ENCODE results near the gene ZBTB24. TPM values are rescaled to one million over a fixed set of nuclear protein-coding genes. Genes with fewer than 3 reads are reported as not detected.

The ZBTB24 gene
- total RNA-seq, 2 experiments from 2014 or later: 15.3 to 17.0 TPM

GRCh38 chr6:109441069-109441816 lies 41.8 kb downstream of the ZBTB24 start:
- Histone ChIP-seq H3K4me1 (ENCODE audit: insufficient read depth, low read length, poor library complexity, severe bottlenecking) (peaks cover 18% of the 10 kb centered on the region), H3K9me2 (ENCODE audit: insufficient read depth, low read length) (no peaks in the 10 kb centered on the region), H3K4me3 (ENCODE audit: low read depth, low read length, poor library complexity, severe bottlenecking) (peak overlapping the region; percentile 83), H3K4me2 (ENCODE audit: low read length) (peak overlapping the region; percentile 83), H3K79me2 (ENCODE audit: insufficient read depth, low read depth, low read length) (no peaks in the 10 kb centered on the region), H4K20me1 (ENCODE audit: insufficient read depth, low read length) (no peaks in the 10 kb centered on the region), H2AFZ (ENCODE audit: low read length) (peak overlapping the region; percentile 76), H3K9me3 (ENCODE audit: low read length) (no peaks in the 10 kb centered on the region), H3K27ac (ENCODE audit: low read depth, low read length, poor library complexity, severe bottlenecking) (peak overlapping the region; percentile 57), H3K36me3 (ENCODE audit: insufficient read depth, low read length) (peaks cover 41% of the 10 kb centered on the region)
- no peak for TF ChIP-seq EZH2phosphoT487 (IDR thresholded peaks at IDR 0.05; ENCODE audit: borderline replicate concordance, low read depth, low read length)
- 0 out of 2 replicates have a peak, but pooled peaks have one; percentile 23 for TF ChIP-seq CTCF (conservative IDR thresholded peaks at IDR 0.05; ENCODE audit: low read length)
- intact Hi-C loops (cut with micrococcal nuclease; ENCODE audit: unreplicated experiment): loop anchor here (2.0 kb wide), 1 partner anchor 42 kb away; the partner anchor contains the start of gene ZBTB24
- CTCF ChIA-PET (ENCODE audit: unreplicated experiment): interaction anchor here (0.6 to 1.3 kb wide), 3 partner anchors 12 to 247 kb away, joined by 3 to 5 read pairs (median 3); no protein-coding TSS in a partner anchor
- POLR2A ChIA-PET: interaction anchor here (0.5 to 7.4 kb wide), 6 partner anchors 8 to 348 kb away, joined by 3 to 64 read pairs (median 3); partner anchors contain the start of genes CD164, MICAL1 and SESN1
- BruUV-seq (replicated peaks): TSS peak; percentile 55
- DNase-seq (ENCODE audit: low spot score): peak; percentile 42

GRCh38 chr6:109440331-109441068 lies 42.5 kb downstream of the ZBTB24 start, which contains the start of the genes PPIL6 and SMPD2:
PPIL6 (minus strand) TSS chr6:109440628; CDS start chr6:109440590, 38 bp downstream.
SMPD2 (plus strand) TSS chr6:109440724; CDS start chr6:109441122, 398 bp downstream.
- no TSS peak for BruUV-seq (replicated peaks)
- intact Hi-C loops (cut with micrococcal nuclease; ENCODE audit: unreplicated experiment): loop anchor here (1.0 to 2.0 kb wide), 3 partner anchors 15 to 57 kb away; partner anchors contain the start of genes MICAL1 and ZBTB24
- H3K27ac ChIP-seq (ENCODE audit: low read depth, low read length, poor library complexity, severe bottlenecking): peak within 1 kb of the TSS; percentile 57
- H3K9me3 ChIP-seq (ENCODE audit: low read length): no peaks in the 10 kb centered on the region
- CTCF ChIA-PET (ENCODE audit: unreplicated experiment): no interaction called here
- H4K20me1 ChIP-seq (ENCODE audit: insufficient read depth, low read length): no peaks in the 10 kb centered on the region
- POLR2A ChIA-PET: interaction anchor here (0.6 to 7.4 kb wide), 4 partner anchors 14 to 347 kb away, joined by 3 to 64 read pairs (median 3); partner anchors contain the start of genes CD164 and MICAL1
- H3K4me2 ChIP-seq (ENCODE audit: low read length): peak within 1 kb of the TSS; percentile 83
- no peak for TF ChIP-seq EZH2phosphoT487 (IDR thresholded peaks at IDR 0.05; ENCODE audit: borderline replicate concordance, low read depth, low read length)
- TF ChIP-seq CTCF (conservative IDR thresholded peaks at IDR 0.05; ENCODE audit: low read length): peak; percentile 57
- H3K4me3 ChIP-seq (ENCODE audit: low read depth, low read length, poor library complexity, severe bottlenecking): peak within 1 kb of the TSS; percentile 83
- H3K9me2 ChIP-seq (ENCODE audit: insufficient read depth, low read length): no peaks in the 10 kb centered on the region
- H3K4me1 ChIP-seq (ENCODE audit: insufficient read depth, low read length, poor library complexity, severe bottlenecking): peaks cover 18% of the 10 kb centered on the region
- peak within 1 kb of the TSS; percentile 76 for H2AFZ ChIP-seq (ENCODE audit: low read length)
- H3K36me3 ChIP-seq (ENCODE audit: insufficient read depth, low read length): peaks cover 34% of the 10 kb centered on the region
- H3K79me2 ChIP-seq (ENCODE audit: insufficient read depth, low read depth, low read length): no peaks in the 10 kb centered on the region
- peak; percentile 89 for DNase-seq (ENCODE audit: low spot score)
